ENCODE data around the gene FZD8.

FZD8 gene

GRCh38 chr10:35691522-35692236 lies 49.6 kb upstream of the FZD8 start:
- POLR2A ChIA-PET: no interaction called here
- CTCF ChIA-PET: no interaction called here
- H3K27ac ChIP-seq (ENCODE audit: extremely low read depth, low read depth, low read length): no peak overlapping the region

GRCh38 chr10:35690534-35690933 lies 48.4 kb upstream of the FZD8 start:
- H3K36me3 ChIP-seq (ENCODE audit: control insufficient read depth in 2 of 2, insufficient read depth in 1 of 2, low read length in 2 of 2): no peaks in the 10 kb centered on the region
- no peaks in the 10 kb centered on the region for H3K9me3 ChIP-seq (ENCODE audit: control insufficient read depth, insufficient read depth, low read depth, low read length)
- H3K4me3 ChIP-seq (ENCODE audit: low read depth, low read length): no peak overlapping the region
- H3K27ac ChIP-seq (ENCODE audit: extremely low read depth, low read depth, low read length): no peak overlapping the region
- TF ChIP-seq MZF1 (tag by site-specific recombination; IDR thresholded peaks at IDR 0.05; ENCODE audit: borderline replicate concordance) (no peak), SALL2 (tag by site-specific recombination; IDR thresholded peaks at IDR 0.05; ENCODE audit: borderline replicate concordance) (no peak), ZNF596 (tag by site-specific recombination; IDR thresholded peaks at IDR 0.05) (no peak), PRDM1 (tag by site-specific recombination; IDR thresholded peaks at IDR 0.05) (no peak), ZNF202 (tag by site-specific recombination; IDR thresholded peaks at IDR 0.05; ENCODE audit: borderline replicate concordance) (no peak), ZNF391 (tag by site-specific recombination; IDR thresholded peaks at IDR 0.05; ENCODE audit: borderline replicate concordance, low read depth) (no peak), FEZF1 (tag by site-specific recombination; IDR thresholded peaks at IDR 0.05) (peak; percentile 14; the same call in 1 of the 2 replicates), OSR2 (tag by site-specific recombination; IDR thresholded peaks at IDR 0.05) (peak; percentile 49; the same call in 1 of the 2 replicates)
- POLR2A ChIA-PET: no interaction called here
- H3K4me1 ChIP-seq (ENCODE audit: control insufficient read depth, insufficient read depth, low read length): no peaks in the 10 kb centered on the region
- CTCF ChIA-PET: no interaction called here

More at GRCh38 chr10:35691522-35692236, 49.6 kb upstream of the FZD8 start:
- Histone ChIP-seq H3K9me3 (ENCODE audit: control insufficient read depth, insufficient read depth, low read depth, low read length) (no peaks in the 10 kb centered on the region), H3K4me3 (ENCODE audit: low read depth, low read length) (no peak overlapping the region), H3K4me1 (ENCODE audit: control insufficient read depth, insufficient read depth, low read length) (no peaks in the 10 kb centered on the region), H3K36me3 (ENCODE audit: control insufficient read depth in 2 of 2, insufficient read depth in 1 of 2, low read length in 2 of 2) (no peaks in the 10 kb centered on the region)
- TF ChIP-seq ZNF549 (tag by site-specific recombination; IDR thresholded peaks at IDR 0.05): no peak
- TF ChIP-seq HOXA7 (CRISPR knock-in tag; IDR thresholded peaks at IDR 0.05; ENCODE audit: borderline replicate concordance): no peak
- TF ChIP-seq ZNF514 (tag by site-specific recombination; IDR thresholded peaks at IDR 0.05): no peak
- TF ChIP-seq, protein P1, sequence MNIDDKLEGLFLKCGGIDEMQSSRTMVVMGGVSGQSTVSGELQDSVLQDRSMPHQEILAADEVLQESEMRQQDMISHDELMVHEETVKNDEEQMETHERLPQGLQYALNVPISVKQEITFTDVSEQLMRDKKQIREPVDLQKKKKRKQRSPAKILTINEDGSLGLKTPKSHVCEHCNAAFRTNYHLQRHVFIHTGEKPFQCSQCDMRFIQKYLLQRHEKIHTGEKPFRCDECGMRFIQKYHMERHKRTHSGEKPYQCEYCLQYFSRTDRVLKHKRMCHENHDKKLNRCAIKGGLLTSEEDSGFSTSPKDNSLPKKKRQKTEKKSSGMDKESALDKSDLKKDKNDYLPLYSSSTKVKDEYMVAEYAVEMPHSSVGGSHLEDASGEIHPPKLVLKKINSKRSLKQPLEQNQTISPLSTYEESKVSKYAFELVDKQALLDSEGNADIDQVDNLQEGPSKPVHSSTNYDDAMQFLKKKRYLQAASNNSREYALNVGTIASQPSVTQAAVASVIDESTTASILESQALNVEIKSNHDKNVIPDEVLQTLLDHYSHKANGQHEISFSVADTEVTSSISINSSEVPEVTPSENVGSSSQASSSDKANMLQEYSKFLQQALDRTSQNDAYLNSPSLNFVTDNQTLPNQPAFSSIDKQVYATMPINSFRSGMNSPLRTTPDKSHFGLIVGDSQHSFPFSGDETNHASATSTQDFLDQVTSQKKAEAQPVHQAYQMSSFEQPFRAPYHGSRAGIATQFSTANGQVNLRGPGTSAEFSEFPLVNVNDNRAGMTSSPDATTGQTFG (tag by site-specific recombination; IDR thresholded peaks at IDR 0.05; ENCODE audit: borderline replicate concordance): no peak
- no peak for TF ChIP-seq ZBTB1 (tag by site-specific recombination; IDR thresholded peaks at IDR 0.05)
- TF ChIP-seq ZNF629 (tag by site-specific recombination; IDR thresholded peaks at IDR 0.05): no peak
- TF ChIP-seq ZNF596 (tag by site-specific recombination; IDR thresholded peaks at IDR 0.05): no peak
- TF ChIP-seq PATZ1 (tag by site-specific recombination; IDR thresholded peaks at IDR 0.05): no peak
- no peak for TF ChIP-seq ZNF311 (tag by site-specific recombination; IDR thresholded peaks at IDR 0.05; ENCODE audit: borderline replicate concordance)
- TF ChIP-seq KLF7 (tag by site-specific recombination; IDR thresholded peaks at IDR 0.05; ENCODE audit: borderline replicate concordance): no peak
- TF ChIP-seq, protein P2, sequence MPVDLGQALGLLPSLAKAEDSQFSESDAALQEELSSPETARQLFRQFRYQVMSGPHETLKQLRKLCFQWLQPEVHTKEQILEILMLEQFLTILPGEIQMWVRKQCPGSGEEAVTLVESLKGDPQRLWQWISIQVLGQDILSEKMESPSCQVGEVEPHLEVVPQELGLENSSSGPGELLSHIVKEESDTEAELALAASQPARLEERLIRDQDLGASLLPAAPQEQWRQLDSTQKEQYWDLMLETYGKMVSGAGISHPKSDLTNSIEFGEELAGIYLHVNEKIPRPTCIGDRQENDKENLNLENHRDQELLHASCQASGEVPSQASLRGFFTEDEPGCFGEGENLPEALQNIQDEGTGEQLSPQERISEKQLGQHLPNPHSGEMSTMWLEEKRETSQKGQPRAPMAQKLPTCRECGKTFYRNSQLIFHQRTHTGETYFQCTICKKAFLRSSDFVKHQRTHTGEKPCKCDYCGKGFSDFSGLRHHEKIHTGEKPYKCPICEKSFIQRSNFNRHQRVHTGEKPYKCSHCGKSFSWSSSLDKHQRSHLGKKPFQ (tag by site-specific recombination; IDR thresholded peaks at IDR 0.05): no peak
- no peak for TF ChIP-seq ZBTB26 (tag by site-specific recombination; optimal IDR thresholded peaks at IDR 0.05)
- no peak for TF ChIP-seq ZNF335 (tag by site-specific recombination; conservative IDR thresholded peaks at IDR 0.05)
- TF ChIP-seq ZNF837 (tag by site-specific recombination; IDR thresholded peaks at IDR 0.05): no peak
- TF ChIP-seq ZNF239 (tag by site-specific recombination; IDR thresholded peaks at IDR 0.05): no peak
- no peak for TF ChIP-seq ZFP3 (tag by site-specific recombination; IDR thresholded peaks at IDR 0.05; ENCODE audit: low read depth)
